AG04450 (cell line): ENCODE data around the gene FAM53B. TPM values are rescaled to one million over a fixed set of nuclear protein-coding genes. Genes with fewer than 3 reads are reported as not detected.

Experiments used
- CTCF ChIA-PET: fragments of 300-600, 350-600 bp; formaldehyde crosslinking; extraction: SDS; loops from one replicate; lab custom pipeline; 2022; ENCODE audit warnings: antibody characterized with exemption, inconsistent platforms; lab: Charles Lee
- POLR2A ChIA-PET: fragments of 350-600 bp; formaldehyde crosslinking; extraction: SDS; loops from one replicate; lab custom pipeline; 2021; ENCODE audit warnings: antibody characterized with exemption, inconsistent platforms; lab: Yijun Ruan, JAX
- DNase-seq: peaks from one replicate; pipeline ENCODE4 v3.0.0-alpha.2; 2011; ENCODE audit warnings: low read depth, low spot score
- H3K27ac ChIP-seq: one replicate; pipeline ENCODE4 v1.5.1; 2012; ENCODE audit warnings: low read depth, low read length, control low read depth
- H3K27me3 ChIP-seq: one replicate; pipeline ENCODE4 v1.6.0; 2012; ENCODE audit warnings: low read length; ENCODE audit not compliant: control insufficient read depth, insufficient read depth
- H3K4me3 ChIP-seq: 2 replicates; pipeline ENCODE4 v1.5.1; 2011; ENCODE audit warnings: mild to moderate bottlenecking, low read depth, low read length, control low read depth
- H3K9me3 ChIP-seq: 2 replicates; pipeline ENCODE4 v1.5.1; 2012; ENCODE audit warnings: low read length; ENCODE audit not compliant: control insufficient read depth, insufficient read depth
- polyA plus RNA-seq: library from polyadenylated mRNA; depleted of rRNA; stranded (reverse); fragments of >200 nt; gene quantifications from 2 replicates; pipeline ENCODE4 v1.2.3, GENCODE V29; 2011
- TF ChIP-seq, protein P1 (sequence below): IDR thresholded peaks from 2 replicates; pipeline ENCODE4 v1.5.1; 2011; ENCODE audit warnings: low read depth, low read length, control low read depth, inconsistent platforms

The FAM53B gene
- polyA plus RNA-seq, 1 experiment: 4.1 TPM

DNA sequence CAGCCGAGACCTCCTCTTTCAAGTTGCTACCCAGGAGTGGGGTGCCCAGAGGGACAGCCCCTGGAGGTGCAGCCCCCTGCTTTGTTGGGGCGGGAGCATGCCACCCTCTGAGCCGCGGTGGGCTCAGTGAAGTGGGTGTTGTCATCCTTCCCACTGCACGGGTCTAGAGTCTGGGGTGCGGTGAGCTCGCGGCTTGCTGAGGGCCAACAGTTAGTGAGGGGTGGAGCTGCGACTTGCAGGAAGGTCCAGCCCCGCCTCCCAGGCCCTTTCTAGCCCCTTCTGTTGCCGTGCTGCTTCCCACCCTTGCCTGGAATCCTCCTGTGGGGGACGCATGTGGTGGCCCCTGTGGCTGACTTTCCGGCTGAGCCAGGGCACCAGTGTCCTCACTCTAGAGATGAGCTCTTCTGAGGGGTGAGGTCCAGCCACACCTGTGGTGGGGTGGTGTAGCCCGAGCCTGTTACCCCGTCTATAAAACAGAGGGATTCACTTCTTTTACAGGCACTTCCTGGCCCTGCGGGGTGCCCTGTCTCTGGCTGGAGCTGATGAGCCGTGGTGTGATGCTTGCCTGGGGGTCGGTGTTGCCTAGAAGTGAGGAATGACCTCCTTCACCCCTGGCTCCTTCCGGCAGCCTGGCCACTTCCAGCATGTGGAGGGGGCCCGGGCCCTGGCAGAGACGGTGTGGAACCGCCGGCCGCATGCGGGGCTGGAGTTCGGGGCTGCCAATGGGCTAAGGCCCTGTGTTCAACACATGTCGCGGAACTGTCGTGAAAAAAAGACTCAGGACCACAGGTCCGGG lies 127.9 kb downstream of the FAM53B start:
- DNase-seq: no peak
- Histone ChIP-seq H3K9me3 (no peaks in the 10 kb centered on the region; the same call in 1 of the 2 replicates), H3K27ac (no peak overlapping the region), H3K27me3 (no peaks in the 10 kb centered on the region), H3K4me3 (no peak overlapping the region)
- ChIA-PET CTCF (no interaction called here), POLR2A (no interaction called here)
- TF ChIP-seq, protein P1, sequence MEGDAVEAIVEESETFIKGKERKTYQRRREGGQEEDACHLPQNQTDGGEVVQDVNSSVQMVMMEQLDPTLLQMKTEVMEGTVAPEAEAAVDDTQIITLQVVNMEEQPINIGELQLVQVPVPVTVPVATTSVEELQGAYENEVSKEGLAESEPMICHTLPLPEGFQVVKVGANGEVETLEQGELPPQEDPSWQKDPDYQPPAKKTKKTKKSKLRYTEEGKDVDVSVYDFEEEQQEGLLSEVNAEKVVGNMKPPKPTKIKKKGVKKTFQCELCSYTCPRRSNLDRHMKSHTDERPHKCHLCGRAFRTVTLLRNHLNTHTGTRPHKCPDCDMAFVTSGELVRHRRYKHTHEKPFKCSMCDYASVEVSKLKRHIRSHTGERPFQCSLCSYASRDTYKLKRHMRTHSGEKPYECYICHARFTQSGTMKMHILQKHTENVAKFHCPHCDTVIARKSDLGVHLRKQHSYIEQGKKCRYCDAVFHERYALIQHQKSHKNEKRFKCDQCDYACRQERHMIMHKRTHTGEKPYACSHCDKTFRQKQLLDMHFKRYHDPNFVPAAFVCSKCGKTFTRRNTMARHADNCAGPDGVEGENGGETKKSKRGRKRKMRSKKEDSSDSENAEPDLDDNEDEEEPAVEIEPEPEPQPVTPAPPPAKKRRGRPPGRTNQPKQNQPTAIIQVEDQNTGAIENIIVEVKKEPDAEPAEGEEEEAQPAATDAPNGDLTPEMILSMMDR: no peak

DNA sequence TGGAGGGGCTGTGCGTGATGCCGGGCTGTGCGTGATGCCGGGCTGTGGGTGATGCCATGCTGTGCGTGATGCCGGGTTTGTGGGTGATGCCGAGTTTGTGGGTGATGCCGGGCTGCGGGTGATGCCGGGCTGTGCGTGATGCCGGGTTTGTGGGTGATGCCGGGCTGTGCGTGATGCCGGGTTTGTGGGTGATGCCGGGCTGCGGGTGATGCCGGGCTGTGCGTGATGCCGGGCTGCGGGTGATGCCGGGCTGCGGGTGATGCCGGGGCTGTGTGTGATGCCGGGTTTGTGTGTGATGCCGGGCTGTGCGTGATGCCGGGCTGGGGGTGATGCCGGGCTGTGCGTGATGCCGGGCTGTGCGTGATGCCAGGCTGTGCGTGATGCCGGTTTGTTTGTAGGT lies 128.9 kb downstream of the FAM53B start:
- Histone ChIP-seq H3K27ac (no peak overlapping the region), H3K9me3 (no peaks in the 10 kb centered on the region; the same call in 1 of the 2 replicates), H3K27me3 (no peaks in the 10 kb centered on the region), H3K4me3 (no peak overlapping the region)
- ChIA-PET POLR2A (interaction anchor here (0.7 kb wide), 1 partner anchor 113 kb away, joined by 3 read pairs; no protein-coding TSS in a partner anchor), CTCF (no interaction called here)
- DNase-seq: no peak
- TF ChIP-seq, protein P1: no peak

DNA sequence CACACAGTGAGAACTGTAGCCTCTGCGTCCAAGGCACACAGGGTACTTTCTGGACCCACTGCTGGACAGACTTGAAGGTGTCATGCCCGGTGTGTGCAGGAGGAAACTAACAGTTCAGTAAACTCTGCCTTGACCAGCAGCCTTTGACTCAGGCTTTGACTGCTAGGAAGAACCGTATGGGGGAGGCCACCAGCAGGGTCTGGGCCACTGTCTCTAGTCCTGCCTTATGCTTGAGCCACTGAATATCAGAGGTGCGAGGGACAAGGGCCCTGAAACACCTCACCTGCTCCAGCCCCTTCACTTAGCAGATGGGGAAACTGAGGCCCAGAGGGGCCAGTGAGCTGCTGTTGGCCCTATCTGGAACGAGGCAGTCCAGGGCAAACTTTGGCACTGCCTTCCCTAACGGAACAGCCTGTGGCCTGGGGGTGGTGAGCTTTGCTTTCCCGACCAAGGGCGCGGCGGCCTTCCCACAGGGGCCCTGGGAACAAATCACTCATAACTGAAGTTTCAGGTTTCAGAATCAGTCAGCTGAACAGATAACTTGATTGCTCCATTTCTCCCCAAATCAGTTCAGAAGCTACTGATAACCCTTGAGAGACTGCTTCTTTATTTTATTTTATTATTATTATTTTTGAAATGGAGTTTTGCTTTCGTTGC lies 130.0 kb downstream of the FAM53B start:
- Histone ChIP-seq H3K27me3 (no peaks in the 10 kb centered on the region), H3K4me3 (no peak overlapping the region), H3K9me3 (no peaks in the 10 kb centered on the region; the same call in 1 of the 2 replicates), H3K27ac (no peak overlapping the region)
- TF ChIP-seq, protein P1: no peak
- POLR2A ChIA-PET: no interaction called here
- DNase-seq: no peak
- CTCF ChIA-PET: no interaction called here

DNA sequence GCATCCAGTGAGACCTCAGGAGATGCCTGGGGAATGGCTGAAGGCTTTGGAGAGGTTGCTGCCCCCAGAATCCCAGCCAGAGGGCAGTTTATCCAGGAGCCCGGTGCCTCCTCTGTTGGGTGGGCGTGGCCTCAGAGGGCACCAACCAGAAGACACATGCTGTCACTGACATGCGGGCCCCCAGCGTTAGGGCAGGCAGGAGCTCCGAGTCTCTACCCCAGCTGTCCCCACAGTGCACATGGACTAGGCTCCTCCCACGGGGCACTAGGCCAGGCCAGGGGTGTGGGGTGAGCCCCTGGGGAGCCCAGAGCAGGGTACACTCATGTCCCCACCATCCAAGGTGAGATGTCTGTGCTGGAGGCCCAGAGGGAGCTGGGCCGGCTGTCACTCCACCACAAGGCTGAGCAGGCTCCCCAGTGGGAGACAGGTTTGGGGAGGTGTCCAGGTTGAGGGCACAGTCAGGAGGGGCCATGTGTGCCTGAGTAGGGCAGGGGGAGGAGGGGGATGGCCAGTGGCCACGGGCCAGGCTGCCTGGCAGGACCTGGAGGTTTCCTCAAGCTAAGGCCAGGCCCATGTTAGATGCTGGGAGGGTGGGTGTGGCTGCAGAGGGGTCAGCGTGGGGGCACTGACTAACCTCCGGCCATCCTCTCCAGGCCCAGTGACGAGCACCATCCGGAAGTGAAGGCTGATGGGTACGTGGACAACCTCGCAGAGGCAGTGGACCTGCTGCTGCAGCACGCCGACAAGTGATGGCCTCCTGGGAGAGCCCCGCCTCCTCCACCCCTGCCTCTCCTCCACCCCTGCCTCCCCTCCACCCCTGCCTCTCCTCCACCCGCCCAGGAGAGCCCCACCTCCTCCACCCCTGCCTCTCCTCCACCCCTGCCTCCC lies 131.3 kb downstream of the FAM53B start:
- Histone ChIP-seq H3K27ac (no peak overlapping the region), H3K9me3 (no peaks in the 10 kb centered on the region; the same call in 1 of the 2 replicates), H3K4me3 (no peak overlapping the region), H3K27me3 (no peaks in the 10 kb centered on the region)
- ChIA-PET POLR2A (interaction anchor here (0.6 kb wide), 1 partner anchor 65 kb away, joined by 3 read pairs; no protein-coding TSS in a partner anchor), CTCF (no interaction called here)
- DNase-seq: no peak
- TF ChIP-seq, protein P1: no peak
